ENCODE data around the gene DEPDC4.
A peak's percentile ranks its signal among the peaks of the same experiment; 100 is the strongest.
"Not testable (repeated sequence)": the region's sequence is repeated elsewhere in the genome, so short reads cannot be mapped to it uniquely, and the experiment has no call there.

Gene DEPDC4

DNA sequence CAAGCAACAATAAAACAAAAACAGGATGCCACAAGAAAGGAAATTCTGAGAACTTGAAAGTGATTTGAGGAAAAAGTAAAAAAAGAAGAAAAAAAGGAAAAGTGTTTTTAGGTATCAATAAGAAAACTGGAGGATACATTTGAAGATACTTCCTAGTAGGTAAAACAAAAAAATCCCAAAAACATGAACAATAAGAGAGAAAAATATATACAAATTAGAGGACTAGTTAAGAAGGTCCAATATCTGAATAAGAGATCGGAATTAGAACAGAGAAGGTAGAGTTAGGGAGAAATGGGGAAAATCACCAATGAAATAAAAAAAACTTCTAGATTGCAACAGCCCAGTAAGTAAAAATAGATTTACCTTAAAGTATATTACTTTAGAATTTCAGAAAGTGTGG is 8.8 kb downstream of the DEPDC4 start:
- DNase-seq: no peak

DNA sequence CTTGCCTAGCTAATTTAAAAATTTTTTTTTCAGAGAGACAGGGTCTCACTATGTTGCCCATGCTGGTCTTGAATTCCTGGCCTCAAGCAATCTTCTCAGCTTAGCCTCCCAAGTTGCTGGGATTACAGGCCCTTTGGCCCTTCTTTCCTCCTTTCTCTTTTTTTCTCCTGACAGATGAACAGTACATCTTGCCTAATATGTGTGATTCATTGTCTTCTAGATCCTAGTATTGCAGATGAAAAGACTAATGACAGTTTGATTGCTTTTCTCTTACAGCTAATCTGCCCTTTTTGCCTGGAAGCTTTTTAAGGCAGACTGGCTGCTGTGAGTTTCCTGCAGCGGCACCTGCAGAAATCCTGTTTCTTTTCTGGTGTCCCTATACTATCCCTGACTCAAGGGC is 12.0 kb downstream of the DEPDC4 start:
- no peak for DNase-seq

DNA sequence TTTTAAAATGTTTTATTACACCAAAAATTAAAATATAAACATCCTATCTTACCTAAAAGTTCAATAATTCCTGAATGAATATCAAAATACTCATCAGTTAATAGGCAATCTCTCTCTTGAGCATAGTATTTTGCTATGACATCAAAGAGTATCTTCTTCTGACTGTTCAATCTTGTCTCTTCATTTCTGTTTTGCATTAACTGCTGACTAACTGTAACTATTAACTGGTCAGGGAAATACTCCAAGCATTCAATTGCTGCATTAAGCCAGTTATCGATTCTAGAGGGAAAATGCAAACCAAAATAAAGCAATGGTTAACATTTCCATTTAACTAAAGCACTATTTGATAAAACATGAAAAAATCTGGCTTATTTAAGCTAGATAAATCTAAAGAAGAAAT is 13.4 kb downstream of the DEPDC4 start:
- no peak for DNase-seq

DNA sequence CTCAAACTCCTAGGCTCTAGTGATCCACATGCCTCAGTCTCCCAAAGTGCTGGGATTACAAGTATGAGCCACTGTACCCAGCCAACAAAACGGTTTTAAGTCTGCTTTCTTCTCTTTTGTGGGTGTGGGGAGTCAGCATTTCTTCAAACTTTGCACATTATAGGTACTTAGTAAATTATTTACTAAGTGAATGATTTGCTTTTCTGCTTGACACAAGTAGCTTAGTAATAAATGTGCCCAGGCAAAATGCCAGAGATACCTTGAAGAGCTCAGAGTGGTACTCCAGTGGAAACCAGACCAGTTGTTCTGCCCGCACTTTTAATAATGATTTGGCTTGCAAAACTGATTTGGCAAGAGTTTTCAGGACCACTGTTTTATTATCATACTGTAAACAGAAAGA is 15.0 kb downstream of the DEPDC4 start:
- DNase-seq: no peak

DNA sequence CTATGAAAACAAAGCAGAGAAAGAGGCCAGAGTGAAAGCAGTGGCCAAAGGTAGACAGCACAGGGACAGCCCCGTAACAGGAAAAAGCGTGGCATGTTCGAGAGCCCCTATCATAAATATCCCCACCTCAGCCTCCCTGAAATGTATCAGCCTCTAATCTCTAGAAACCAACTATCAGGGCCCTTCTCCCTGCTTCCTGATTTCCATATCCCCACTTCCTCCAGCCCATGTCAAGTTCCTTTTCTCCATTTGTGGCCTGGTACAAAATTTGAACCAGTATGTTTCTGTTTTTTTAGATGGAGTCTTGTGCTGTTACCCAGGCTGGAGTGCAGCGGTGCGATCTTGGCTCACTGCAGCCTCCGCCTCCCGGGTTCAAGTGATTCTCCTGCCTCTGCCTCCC is 16.9 kb downstream of the DEPDC4 start:
- DNase-seq: no peak

DNA sequence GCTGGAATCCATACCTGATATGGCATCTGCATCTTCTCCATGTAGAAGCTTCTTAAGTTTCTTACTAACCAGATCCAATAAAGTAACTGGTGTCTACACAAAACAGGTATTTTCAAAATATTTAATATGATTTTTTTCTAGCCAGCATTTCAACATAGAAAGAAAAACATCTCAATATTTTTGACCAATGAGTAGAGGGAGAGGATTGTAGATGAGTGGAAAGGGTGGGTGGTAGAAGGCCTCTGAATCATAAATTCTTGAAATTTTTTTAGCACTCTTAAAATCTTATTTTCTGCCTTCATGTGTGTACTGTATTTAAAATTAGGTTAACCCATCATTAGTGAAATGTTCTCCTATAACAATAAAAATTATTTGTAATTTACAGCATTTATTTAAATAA is 18.0 kb downstream of the DEPDC4 start:
- DNase-seq: no peak

DNA sequence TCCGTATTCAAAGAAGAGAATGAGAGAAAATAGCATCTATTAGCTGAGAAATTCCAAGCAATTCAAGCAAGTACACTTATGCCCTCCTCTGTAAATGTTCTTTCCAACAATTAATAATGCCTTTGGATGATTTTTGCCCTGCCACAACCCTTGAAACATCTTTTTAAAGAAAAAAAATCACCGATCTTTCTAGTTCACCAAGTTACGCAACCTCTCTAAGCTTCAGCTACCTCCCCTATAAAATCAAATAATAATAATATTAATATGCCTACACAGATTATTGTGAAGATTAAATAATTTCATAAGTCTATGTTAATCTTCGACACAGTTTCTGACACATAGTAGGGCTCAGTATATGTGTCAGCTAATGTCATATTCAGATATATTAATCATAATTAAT is 19.1 kb downstream of the DEPDC4 start:
- DNase-seq: no peak

DNA sequence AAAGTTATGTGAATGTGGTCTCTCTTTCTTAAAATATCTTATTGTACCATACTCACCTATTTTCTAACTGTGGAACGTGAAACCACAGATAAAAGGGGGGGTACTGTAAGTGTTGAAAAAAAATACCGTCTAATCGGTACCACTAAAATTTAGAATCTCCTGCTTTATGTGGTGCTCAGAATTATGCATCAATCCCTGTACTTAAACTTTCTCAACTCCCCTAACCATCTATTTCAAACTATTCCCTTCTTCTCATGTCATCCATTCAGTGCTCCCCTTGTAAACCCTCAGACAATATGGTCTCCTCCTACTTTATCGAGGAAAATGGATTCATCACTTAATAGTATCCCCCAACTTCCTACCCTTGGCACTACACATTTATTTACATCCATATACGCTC is 23.7 kb downstream of the DEPDC4 start:
- no peak for DNase-seq

DNA sequence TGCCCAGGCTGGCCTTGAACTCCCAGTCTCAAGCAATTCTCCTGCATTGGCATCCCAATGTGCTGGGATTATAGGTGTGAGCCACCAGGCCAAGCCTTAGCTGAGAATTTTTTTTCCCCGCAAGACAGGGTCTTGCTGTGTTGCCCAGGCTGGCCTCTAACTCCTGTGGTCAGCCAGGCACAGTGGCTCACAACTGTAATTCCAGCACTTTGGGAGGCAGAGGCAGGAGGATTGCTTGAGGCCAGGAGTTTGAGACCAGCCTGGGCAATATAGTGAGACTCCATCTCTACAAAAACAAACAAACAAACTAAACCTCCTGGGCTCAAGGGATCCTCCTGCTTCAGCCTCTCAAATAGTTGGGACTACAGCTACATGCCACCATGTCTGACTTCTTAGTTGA is 27.3 kb downstream of the DEPDC4 start:
- DNase-seq: no peak

DNA sequence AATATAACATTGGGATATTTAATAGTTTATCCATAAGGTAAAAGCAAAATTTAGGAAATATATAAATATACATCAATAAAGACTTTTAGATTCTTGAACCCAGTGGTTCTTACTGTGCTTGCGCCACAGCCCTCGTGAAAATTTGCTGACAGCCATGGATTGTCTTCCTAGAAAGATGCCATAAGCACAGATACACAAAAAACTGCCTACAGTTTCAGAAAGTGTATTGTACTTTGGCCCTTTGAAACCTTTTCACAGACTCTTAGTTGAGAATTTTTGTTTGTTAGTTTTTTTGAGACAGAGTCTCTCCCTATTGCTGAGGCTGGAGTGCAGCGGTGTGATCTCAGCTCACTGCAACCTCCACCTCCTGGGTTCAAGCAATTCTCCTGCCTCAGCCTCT is 28.1 kb downstream of the DEPDC4 start:
- DNase-seq: no peak

DNA sequence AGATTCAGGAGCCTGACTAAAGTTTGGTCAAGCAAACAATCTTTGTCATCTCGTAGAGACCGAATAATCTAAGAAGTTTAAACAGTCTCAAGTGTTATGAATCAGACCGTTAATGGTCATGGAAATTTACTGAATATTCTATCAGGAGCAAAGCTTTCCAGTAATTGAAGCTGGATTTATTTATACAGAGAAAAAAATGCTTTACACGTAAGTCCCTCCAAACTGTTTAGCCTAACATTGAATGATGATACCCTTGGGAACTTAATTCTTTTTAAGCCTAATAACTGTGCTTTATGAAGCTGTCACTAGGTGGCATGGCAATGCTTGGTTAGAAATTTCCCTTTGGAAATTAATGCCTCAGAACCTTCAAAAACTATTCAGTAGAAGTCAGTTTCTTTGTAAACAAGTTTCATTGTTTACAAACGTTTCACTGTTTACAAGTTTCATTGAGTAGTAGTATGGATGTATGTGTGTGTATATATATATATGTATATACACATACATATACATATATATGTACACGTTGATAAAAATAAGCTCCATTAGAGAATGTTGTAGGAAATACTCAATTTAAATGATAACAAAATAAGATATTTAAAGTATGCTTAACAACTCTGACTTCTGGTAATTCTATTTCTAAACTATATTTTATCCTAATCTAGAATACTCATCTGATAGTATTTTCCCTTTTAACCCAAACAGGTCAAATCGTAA is 32.1 kb downstream of the DEPDC4 start:
- DNase-seq: peak; percentile 36

DNA sequence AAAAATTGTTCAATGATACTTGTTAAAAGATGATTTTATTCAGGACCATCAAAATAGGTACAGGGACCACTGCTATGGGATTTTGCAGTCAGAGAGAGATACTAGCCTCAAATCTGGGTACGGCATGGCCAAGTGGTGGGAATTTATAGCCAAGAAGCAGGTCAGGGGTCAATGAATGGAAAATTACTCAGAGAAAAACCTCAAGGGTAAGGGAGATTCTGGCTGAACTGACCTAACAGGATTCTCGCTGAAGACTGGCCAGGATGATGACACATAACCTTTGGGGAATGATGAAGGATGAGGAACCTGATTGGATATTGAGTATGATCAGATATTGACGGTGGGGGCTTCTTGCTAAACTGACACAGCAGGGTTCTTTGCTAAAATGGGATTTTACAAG is 32.7 kb downstream of the DEPDC4 start:
- no peak for DNase-seq

DNA sequence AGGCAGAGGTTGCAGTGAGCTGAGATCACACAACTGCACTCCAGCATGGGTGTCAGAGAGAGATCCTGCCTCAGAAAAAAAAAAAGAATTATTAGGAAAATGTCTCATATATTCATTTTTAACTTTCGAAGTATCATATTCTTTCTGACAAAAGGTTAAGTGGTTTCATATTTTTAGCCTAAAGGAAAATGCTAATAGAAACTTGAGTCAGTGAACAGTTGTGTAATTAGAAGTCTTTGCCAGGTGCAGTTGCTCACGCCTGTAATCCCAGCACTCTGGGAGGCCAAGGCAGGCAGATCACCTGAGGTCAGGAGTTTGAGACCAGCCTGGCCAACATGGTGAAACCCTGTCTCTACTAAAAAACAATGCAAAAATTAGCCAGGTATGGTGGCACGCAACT is 35.0 kb downstream of the DEPDC4 start:
- not testable (repeated sequence) for DNase-seq

DNA sequence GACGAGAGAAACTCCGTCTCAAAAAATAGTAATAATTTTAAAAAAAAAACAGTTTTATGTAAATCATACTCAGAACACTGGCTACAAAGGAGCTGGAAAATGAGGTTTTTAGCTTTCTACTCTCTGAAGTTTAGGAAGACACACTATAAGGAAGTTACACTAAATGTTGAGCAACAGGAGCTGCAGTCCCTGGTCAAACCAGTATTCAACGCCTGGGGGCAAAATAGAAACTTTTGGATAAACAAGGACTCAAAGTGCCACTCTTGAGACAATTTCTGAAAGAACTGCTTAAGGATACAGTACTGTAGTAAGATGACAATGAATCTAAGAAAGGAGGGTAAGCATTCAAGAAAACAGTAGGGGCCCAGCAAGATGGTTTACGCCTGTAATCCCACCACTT is 37.0 kb downstream of the DEPDC4 start:
- DNase-seq: no peak

DNA sequence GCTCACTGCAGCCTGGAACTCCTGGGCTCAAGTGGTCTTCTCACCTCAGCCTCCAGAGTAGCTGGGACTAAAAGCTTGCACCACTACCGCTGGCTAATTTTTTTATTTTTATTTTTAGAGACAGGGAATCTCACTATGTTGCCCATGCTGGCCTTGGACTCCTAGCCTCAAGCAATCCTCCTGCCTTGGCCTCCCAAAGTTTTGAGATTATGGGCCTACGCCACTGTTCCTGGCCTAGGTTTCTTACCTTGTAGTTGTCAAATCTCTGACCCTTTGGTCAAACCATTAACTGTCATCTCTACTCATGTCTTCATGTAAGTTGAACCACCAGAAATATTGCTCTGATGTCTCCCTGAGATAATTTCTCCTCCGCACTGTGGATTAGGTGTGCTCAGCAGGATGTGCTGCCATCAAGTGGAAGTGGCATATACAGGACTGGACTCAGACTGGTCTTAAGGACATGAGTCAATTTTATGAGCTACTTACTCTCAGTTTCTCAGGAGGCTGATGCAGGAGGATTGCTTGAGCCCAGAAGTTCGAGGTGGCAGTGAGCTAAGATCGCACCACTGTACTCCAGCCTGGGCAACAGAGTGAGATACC is 37.7 kb downstream of the DEPDC4 start:
- no peak for DNase-seq

DNA sequence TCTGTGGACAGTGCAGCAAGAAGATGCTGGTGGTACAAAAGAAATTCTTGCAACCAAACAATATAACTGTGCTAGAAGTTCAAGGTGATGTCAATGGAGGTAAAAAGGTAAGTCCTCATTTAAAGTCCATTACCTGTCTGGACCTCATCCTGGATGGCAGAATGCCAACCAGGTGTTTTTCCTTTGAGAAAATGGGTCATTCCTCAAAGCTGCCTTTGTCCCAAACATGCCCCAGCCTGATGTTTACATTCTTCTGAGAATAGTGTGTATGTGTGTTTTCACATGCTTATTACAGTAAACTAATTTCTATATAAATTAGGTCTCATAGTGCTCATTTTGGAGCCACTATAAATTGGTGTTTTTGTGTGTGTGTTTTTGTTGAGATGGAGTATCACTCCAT is 41.4 kb downstream of the DEPDC4 start:
- DNase-seq: no peak

DNA sequence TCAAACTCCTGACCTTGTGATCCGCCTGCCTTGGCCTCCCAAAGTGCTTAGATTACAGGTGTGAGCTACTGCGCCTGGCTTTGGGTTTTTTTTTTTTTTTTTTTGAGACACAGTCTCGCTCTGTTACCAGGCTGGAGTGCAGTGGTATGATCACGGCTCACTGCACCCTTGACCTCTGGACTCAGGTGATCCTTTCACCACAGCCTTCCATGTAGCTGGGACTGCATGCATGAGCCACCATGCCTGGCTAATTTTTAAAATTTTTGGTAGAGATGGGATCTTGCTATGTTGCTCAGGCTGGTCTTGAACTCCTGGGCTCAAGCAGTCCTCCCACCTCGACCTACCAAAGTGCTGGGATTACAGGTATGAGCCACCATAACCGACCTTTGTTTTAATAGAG is 44.7 kb downstream of the DEPDC4 start:
- not testable (repeated sequence) for DNase-seq

DNA sequence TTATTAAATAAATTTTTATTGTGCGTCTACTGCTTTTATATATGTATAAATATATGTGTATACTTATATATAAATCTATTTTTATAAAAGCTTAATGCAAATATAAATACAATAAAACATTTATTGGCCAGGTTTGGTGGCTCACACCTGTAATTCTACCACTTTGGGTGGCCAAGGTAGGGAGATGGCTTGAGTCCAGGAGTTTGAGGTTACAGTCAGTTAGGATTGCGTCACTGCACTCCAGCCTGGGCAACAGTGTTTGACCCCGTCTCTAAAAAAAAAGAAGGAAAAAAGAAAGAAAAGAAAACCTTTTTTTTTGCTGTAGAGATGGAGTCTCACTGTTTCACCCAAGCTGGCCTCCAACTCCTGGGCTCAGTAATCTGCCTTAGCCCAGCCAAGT is 45.4 kb downstream of the DEPDC4 start:
- no peak for DNase-seq

DNA sequence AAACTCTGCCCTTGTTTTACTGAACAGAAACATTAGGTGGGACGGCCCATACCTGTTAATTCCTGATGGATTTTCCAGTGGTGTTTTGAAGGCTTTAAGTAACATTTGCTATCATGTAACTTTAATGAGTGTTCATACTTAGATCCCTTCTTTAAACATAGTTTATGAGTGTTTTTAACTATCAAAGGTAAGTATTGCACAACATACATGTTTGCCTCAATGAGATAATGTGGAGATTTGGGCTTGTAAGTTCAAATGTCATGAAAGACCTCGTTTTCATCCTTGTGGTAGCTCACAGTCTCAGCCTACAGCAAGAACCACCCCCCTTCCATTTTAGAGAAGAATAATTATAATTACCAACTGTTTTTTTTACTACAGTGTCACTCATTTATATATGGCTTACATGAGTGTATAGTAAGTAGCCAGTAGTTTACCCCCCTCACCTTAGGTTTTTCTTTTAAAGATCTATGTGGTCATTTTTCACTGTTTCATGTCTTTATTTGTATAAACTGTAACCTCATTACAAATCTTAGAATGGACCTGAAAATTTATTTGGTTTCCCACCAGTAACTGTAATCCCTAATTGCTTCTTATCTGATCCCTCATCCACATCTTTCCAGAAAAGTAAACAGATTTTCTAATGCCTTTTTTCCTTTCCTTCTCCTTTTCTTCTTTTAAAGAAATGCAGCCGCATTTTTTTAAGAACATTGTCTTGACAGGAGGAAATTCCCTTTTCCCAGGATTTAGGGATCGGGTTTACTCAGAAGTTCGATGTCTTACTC is 47.4 kb downstream of the DEPDC4 start:
- no peak for DNase-seq

DNA sequence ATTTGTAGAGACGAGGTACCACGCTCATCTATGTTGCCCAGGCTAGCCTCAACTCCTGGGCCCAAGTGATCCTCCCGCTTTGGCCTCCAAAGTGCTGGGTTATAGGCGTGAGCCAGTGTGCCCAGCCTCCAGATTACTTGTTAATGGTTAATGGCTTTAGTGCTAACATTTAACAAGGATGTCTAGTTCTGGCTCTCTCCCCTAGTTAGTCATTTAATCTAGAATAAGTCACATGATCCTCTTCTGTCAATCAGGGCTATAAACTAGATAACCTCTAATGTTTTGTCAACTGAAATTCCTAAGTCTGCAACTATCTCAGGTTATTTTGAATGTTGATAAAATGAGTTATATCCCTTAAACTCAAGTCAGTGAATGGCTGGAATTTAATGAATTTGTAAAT is 50.5 kb downstream of the DEPDC4 start:
- no peak for DNase-seq

DNA sequence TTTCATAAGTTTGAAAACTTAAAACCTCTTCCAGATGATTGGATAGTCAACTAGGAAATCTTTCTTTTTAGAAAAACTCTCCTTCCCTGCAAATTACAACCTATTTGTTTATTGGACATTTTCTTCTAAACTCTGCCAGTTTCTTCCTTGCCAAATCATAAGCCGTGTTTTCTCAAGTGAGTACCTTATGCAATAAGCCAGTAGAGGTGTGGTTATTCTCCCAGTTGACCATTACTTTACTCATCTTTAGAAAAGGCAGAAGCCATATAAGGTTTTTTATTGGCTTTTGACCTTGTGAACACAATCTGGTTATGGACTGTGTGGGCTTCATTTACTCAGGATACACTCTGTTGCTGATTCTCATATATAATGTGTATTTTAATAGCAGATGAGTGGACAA is 51.7 kb downstream of the DEPDC4 start:
- no peak for DNase-seq

DNA sequence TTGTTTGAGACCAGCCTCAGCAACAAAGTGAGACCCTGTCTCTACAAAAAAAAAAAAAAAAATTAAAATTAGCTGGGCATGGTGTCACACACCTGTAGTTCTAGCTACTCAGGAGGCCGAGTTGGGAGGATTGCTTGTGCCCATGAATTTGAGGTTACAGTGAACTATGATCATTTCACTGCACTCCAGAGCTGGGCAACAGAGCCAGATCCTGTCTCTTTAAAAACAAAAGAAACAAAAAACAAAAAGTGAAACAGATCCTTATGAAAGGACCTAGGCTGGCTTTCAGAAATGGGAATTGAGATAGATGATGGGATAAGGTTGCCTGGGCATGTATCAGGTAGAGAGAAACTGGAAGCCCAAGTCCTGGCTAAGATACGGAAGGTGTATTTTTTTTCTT is 52.4 kb downstream of the DEPDC4 start:
- no peak for DNase-seq

DNA sequence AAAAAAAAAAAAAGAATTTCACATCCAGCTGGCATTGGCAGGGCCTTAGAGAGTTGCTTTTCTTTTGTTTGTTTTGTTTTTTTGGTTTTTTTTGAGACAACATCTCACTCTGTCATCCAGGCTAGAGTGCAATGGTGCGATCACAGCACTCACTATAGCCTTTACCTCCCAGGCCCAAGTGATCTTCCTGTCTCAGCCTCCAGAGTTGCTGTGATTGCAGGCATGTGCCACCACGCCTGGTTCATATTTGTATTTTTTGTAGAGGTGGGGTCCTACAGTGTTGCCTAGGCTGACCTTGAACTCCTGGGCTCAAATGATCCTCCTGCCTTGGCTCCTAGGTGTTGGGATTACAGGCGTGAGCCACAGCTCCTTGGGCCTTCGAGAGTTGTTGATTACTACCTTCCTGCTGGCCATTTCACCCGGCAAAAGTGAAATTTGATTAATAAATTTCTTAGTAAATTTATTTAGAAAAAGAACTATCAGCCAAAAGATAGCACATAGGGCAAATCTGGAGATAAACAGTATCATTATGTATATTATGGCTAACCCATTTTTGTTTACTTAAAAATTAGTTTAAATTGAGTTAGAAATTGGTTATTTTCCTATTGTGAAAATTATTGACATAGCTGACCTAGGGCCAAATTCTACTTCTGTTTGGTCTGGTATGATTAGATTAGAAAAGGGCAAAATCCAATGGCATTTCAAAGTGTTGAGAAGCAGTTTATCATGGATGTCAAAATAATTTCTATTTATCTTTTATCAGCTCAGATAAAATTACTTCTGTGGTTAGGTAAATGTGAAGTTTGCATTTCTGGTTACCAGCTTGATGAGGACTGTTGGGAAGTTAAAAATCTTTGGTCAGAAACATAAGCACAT is 53.6 kb downstream of the DEPDC4 start:
- no peak for DNase-seq

Data from CD4-positive, alpha-beta T cell treated with Interleukin-12 subunit alpha and Interleukin-12 subunit beta, for 1 hour (primary cell).